ENCODE data around the gene PRKCE.

PRKCE gene

GRCh38 chr2:45953376-45954027 is 302.0 kb downstream of the PRKCE start:
- no peak for DNase-seq (ENCODE audit: low read depth in 2 of 2, low spot score in 1 of 2)

GRCh38 chr2:45954233-45954850 is 302.9 kb downstream of the PRKCE start:
- DNase-seq (ENCODE audit: low read depth in 2 of 2, low spot score in 1 of 2), result no peak

- DNase-seq (ENCODE audit: low read depth in 2 of 2, low spot score in 1 of 2), result no peak
Observed at GRCh38 chr2:45957533-45958227, 306.2 kb downstream of the PRKCE start.

- DNase-seq (ENCODE audit: low read depth in 2 of 2, low spot score in 1 of 2), result no peak
Observed at GRCh38 chr2:45960057-45960863, 308.8 kb downstream of the PRKCE start.

GRCh38 chr2:45962177-45962921 is 310.9 kb downstream of the PRKCE start:
- no peak for DNase-seq (ENCODE audit: low read depth in 2 of 2, low spot score in 1 of 2)

GRCh38 chr2:45963816-45964215 is 312.3 kb downstream of the PRKCE start:
- DNase-seq (ENCODE audit: low read depth in 2 of 2, low spot score in 1 of 2), result no peak

- no peak for DNase-seq (ENCODE audit: low read depth in 2 of 2, low spot score in 1 of 2)
Observed at GRCh38 chr2:45964223-45964841, 312.9 kb downstream of the PRKCE start.

- DNase-seq (ENCODE audit: low read depth in 2 of 2, low spot score in 1 of 2), result no peak
Observed at GRCh38 chr2:45964906-45965305, 313.4 kb downstream of the PRKCE start.

- no peak for DNase-seq (ENCODE audit: low read depth in 2 of 2, low spot score in 1 of 2)
Observed at GRCh38 chr2:45965871-45966498, 314.5 kb downstream of the PRKCE start.

- DNase-seq (ENCODE audit: low read depth in 2 of 2, low spot score in 1 of 2), result no peak
Observed at GRCh38 chr2:45968946-45969584, 317.6 kb downstream of the PRKCE start.

- no peak for DNase-seq (ENCODE audit: low read depth in 2 of 2, low spot score in 1 of 2)
Observed at GRCh38 chr2:45973426-45973825, 322.0 kb downstream of the PRKCE start.

GRCh38 chr2:45974056-45974455 is 322.6 kb downstream of the PRKCE start:
- DNase-seq (ENCODE audit: low read depth in 2 of 2, low spot score in 1 of 2), result no peak

- no peak for DNase-seq (ENCODE audit: low read depth in 2 of 2, low spot score in 1 of 2)
Observed at GRCh38 chr2:45974762-45975408, 323.4 kb downstream of the PRKCE start.

GRCh38 chr2:45975752-45976517 is 324.5 kb downstream of the PRKCE start:
- DNase-seq (ENCODE audit: low read depth in 2 of 2, low spot score in 1 of 2), result no peak

- DNase-seq (ENCODE audit: low read depth in 2 of 2, low spot score in 1 of 2), result no peak
Observed at GRCh38 chr2:45978302-45978859, 326.9 kb downstream of the PRKCE start.

GRCh38 chr2:45979065-45979464 is 327.6 kb downstream of the PRKCE start:
- DNase-seq (ENCODE audit: low read depth in 2 of 2, low spot score in 1 of 2), result no peak

GRCh38 chr2:45980161-45980865 is 328.8 kb downstream of the PRKCE start:
- no peak for DNase-seq (ENCODE audit: low read depth in 2 of 2, low spot score in 1 of 2)
